Caco-2 (cell line): ENCODE measurements around the gene PAK1. TPM values are rescaled to one million over a fixed set of nuclear protein-coding genes. Genes with fewer than 3 reads are reported as not detected.

Experiments used
- BruUV-seq: library from RNA; stranded (reverse); fragments of 400-500 nt; replicated peaks from 2 replicates; lab custom pipeline; 2021; lab: Mats Ljungman, UMichigan
- CTCF ChIA-PET: fragments of 300-600 bp; sonication (Branson Sonifier 250); formaldehyde crosslinking; loops from one replicate; lab custom pipeline; 2022; ENCODE audit warnings: antibody characterized with exemption; lab: Charles Lee
- POLR2A ChIA-PET: fragments of 300-600 bp; sonication (Branson Sonifier 250); formaldehyde crosslinking; loops from one replicate; lab custom pipeline; 2022; ENCODE audit warnings: antibody characterized with exemption; lab: Charles Lee
- DNase-seq, 2 experiments: peaks; one replicate each; pipeline versions ENCODE4 v3.0.0 to v3.0.0-alpha.2; 2020 to 2022
- H3K27me3 ChIP-seq: replicated peaks from 2 replicates; pipeline ENCODE4 v1.6.0; 2011; ENCODE audit warnings: low read length; ENCODE audit not compliant: control insufficient read depth, insufficient read depth
- H3K36me3 ChIP-seq: 2 replicates; pipeline ENCODE4 v1.5.1; 2011; ENCODE audit warnings: low read length; ENCODE audit not compliant: control insufficient read depth, insufficient read depth
- H3K4me1 ChIP-seq: fragments of 250-450 bp; sonication (Bioruptor Pico); 2 replicates; pipeline ENCODE4 v1.5.1; 2020; ENCODE audit warnings: mild to moderate bottlenecking
- H3K4me3 ChIP-seq: 2 replicates; pipeline ENCODE4 v1.5.1; 2011; ENCODE audit warnings: low read depth, mild to moderate bottlenecking, control low read depth, low read length
- H3K9me3 ChIP-seq: fragments of 250-450 bp; sonication (Bioruptor Pico); 2 replicates; pipeline ENCODE4 v1.5.1; 2020; ENCODE audit warnings: mild to moderate bottlenecking, moderate library complexity
- H3K27ac Mint-ChIP-seq: one replicate; pipeline ENCODE4 v1.8.0; 2022; ENCODE audit warnings: mixed read lengths; ENCODE audit not compliant: unreplicated experiment
- H3K27me3 Mint-ChIP-seq: one replicate; pipeline ENCODE4 v1.8.0; 2022; ENCODE audit warnings: mixed read lengths; ENCODE audit not compliant: insufficient read depth, unreplicated experiment
- H3K36me3 Mint-ChIP-seq: one replicate; pipeline ENCODE4 v1.8.0; 2022; ENCODE audit warnings: mild to moderate bottlenecking, mixed read lengths; ENCODE audit not compliant: insufficient read depth, unreplicated experiment
- H3K4me1 Mint-ChIP-seq: one replicate; pipeline ENCODE4 v1.8.0; 2022; ENCODE audit warnings: low read depth, mixed read lengths; ENCODE audit not compliant: unreplicated experiment
- H3K4me3 Mint-ChIP-seq: one replicate; pipeline ENCODE4 v1.8.0; 2022; ENCODE audit warnings: mild to moderate bottlenecking, moderate library complexity, mixed read lengths; ENCODE audit not compliant: unreplicated experiment
- H3K9me3 Mint-ChIP-seq: one replicate; pipeline ENCODE4 v1.8.0; 2022; ENCODE audit warnings: mixed read lengths; ENCODE audit not compliant: unreplicated experiment
- CTCF ChIP-seq, 2 experiments: fragments of 200-600 bp in 1 of 2; IDR thresholded peaks; 1 replicate in 1 of 2; 2 replicates in 1 of 2; pipeline versions ENCODE4 v1.5.1 to v1.8.0; 2011 to 2022; ENCODE audit warnings: antibody characterized with exemption in 1 of 2, control low read depth in 1 of 2, inconsistent platforms in 1 of 2, low read depth in 1 of 2, low read length in 1 of 2, mild to moderate bottlenecking in 1 of 2, moderate library complexity in 1 of 2; ENCODE audit not compliant: insufficient read depth in 1 of 2, severe bottlenecking in 1 of 2, unreplicated experiment in 1 of 2
- intact Hi-C: fragments of 100-400 bp; cut with micrococcal nuclease; formaldehyde crosslinking; loops from one replicate; pipeline ENCODE4 v1.10.0; 2022; ENCODE audit not compliant: unreplicated experiment
- total RNA-seq: library from RNA; stranded (reverse); gene quantifications from 2 replicates; pipeline ENCODE4 v1.2.3, GENCODE V29; 2022

The PAK1 gene
- total RNA-seq, 1 experiment from 2014 or later, result 81.1 TPM

DNA sequence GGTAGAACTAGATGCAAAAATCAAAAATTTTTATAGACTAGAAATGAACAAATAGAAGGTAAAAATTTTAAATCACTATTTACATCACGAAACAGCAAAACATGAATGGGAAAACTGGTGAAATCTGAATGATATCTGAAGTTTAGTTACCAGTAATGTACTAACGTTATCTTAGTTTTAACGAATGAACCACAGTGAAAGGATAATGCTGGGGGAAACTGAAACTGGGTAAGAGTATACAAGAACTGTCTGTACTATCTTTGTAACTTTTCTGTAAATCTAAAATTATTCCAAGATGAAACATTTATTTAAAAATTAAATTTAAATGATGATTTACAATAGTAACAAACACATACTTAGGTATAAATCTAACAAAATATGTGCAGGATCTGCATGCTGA is 179.9 kb downstream of the PAK1 start:
- DNase-seq, result no peak
- Histone ChIP-seq H3K4me3 (no peak overlapping the region), H3K4me1 (no peaks in the 10 kb centered on the region), H3K36me3 (no peaks in the 10 kb centered on the region), H3K27me3 (no peaks in the 10 kb centered on the region), H3K9me3 (no peaks in the 10 kb centered on the region)
- BruUV-seq, result no TSS peak
- H3K27ac Mint-ChIP-seq, result no peak overlapping the region
- H3K9me3 Mint-ChIP-seq, result no peaks in the 10 kb centered on the region
- H3K4me1 Mint-ChIP-seq, result no peaks in the 10 kb centered on the region
- ChIA-PET POLR2A (no interaction called here), CTCF (no interaction called here)
- peaks cover 6% of the 10 kb centered on the region for H3K27me3 Mint-ChIP-seq
- intact Hi-C loops, result loop anchor here (5.0 kb wide), 1 partner anchor 97 kb away; no protein-coding TSS in a partner anchor
- no peak overlapping the region for H3K4me3 Mint-ChIP-seq
- no peak for TF ChIP-seq CTCF (IDR thresholded peaks at IDR 0.05; ENCODE audit: insufficient read depth in 1 of 2, low read depth in 1 of 2, low read length in 1 of 2, severe bottlenecking in 1 of 2, unreplicated experiment in 1 of 2)
- no peaks in the 10 kb centered on the region for H3K36me3 Mint-ChIP-seq

DNA sequence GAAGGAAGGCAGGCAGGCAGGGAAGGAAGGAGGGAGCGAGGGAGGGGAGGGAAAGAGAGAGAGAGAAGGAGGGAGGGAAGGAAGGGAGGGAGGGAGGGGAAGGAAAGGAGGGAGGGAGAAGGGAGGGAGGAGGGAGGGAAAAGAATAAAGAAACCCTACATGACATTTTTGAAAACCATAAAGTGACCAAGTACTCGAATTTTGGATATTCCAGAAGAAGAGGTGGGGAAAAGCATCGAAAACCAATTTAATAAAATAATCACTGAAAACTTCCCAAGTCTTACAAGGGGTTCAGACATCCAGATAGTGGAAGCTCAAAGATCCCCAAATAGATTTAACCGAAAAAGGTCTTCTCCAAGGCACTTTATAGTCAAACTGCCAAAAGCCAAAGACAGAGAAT is 184.2 kb downstream of the PAK1 start:
- Histone ChIP-seq H3K36me3 (no peaks in the 10 kb centered on the region), H3K4me1 (no peaks in the 10 kb centered on the region), H3K4me3 (no peak overlapping the region), H3K9me3 (no peaks in the 10 kb centered on the region), H3K27me3 (no peaks in the 10 kb centered on the region; the same call in 1 of the 2 replicates)
- Mint-ChIP-seq H3K4me1 (no peaks in the 10 kb centered on the region), H3K27ac (no peak overlapping the region), H3K9me3 (no peaks in the 10 kb centered on the region), H3K27me3 (peaks cover 10% of the 10 kb centered on the region), H3K36me3 (no peaks in the 10 kb centered on the region), H3K4me3 (no peak overlapping the region)
- DNase-seq, result no peak
- TF ChIP-seq CTCF (IDR thresholded peaks at IDR 0.05; ENCODE audit: insufficient read depth in 1 of 2, low read depth in 1 of 2, low read length in 1 of 2, severe bottlenecking in 1 of 2, unreplicated experiment in 1 of 2), result no peak
- intact Hi-C loops, result loop anchor here (5.0 kb wide), 1 partner anchor 92 kb away; no protein-coding TSS in a partner anchor
- POLR2A ChIA-PET, result no interaction called here
- CTCF ChIA-PET, result no interaction called here
- BruUV-seq, result no TSS peak

DNA sequence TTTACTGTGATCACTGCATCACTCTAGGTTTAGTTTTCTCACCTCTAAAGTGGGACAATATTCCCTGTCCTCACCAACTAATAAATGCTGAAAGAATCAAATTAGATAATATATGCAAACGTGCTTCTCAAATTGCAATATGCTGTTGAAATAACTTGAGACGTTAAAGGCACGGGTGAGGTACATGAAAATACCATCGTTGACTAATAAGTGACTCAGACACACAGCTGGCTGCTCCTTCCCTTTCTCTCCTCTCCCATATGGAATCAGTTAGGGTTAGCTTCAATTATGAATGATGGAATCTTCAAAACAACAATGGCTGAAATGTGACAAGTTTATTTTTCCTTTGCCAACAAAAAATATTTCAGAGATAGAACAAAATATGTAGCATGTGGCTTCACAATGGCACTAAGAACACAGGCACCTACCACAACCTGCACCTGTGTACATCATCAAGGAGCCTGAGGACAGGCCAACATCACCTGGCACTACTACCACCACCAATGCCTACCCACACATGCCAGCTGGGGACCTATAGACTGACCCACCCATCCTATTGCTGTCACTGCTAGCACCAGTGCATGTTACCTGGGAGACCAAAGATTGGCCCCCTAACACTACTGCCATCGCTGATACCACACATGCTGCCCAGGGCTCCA is 186.2 kb downstream of the PAK1 start:
- BruUV-seq, result no TSS peak
- Histone ChIP-seq H3K9me3 (no peaks in the 10 kb centered on the region), H3K4me3 (no peak overlapping the region), H3K36me3 (no peaks in the 10 kb centered on the region), H3K4me1 (no peaks in the 10 kb centered on the region), H3K27me3 (no peaks in the 10 kb centered on the region; the same call in 1 of the 2 replicates)
- intact Hi-C loops, result no loop called here
- no peak for DNase-seq
- POLR2A ChIA-PET, result no interaction called here
- peaks cover 10% of the 10 kb centered on the region for H3K27me3 Mint-ChIP-seq
- CTCF ChIA-PET, result no interaction called here
- no peaks in the 10 kb centered on the region for H3K36me3 Mint-ChIP-seq
- H3K4me1 Mint-ChIP-seq, result no peaks in the 10 kb centered on the region
- H3K4me3 Mint-ChIP-seq, result no peak overlapping the region
- H3K27ac Mint-ChIP-seq, result no peak overlapping the region
- TF ChIP-seq CTCF (IDR thresholded peaks at IDR 0.05; ENCODE audit: insufficient read depth in 1 of 2, low read depth in 1 of 2, low read length in 1 of 2, severe bottlenecking in 1 of 2, unreplicated experiment in 1 of 2), result no peak
- H3K9me3 Mint-ChIP-seq, result no peaks in the 10 kb centered on the region
